HUDEP-2 (cell line): Measurements from ENCODE around the gene LARGE1.

Experiments
- DNase-seq, 76 experiments: peaks; one replicate each; lab custom pipeline; 2025; ENCODE audit not compliant: unreplicated experiment in 76 of 76; lab: John Stamatoyannopoulos, UW

Gene LARGE1

DNA sequence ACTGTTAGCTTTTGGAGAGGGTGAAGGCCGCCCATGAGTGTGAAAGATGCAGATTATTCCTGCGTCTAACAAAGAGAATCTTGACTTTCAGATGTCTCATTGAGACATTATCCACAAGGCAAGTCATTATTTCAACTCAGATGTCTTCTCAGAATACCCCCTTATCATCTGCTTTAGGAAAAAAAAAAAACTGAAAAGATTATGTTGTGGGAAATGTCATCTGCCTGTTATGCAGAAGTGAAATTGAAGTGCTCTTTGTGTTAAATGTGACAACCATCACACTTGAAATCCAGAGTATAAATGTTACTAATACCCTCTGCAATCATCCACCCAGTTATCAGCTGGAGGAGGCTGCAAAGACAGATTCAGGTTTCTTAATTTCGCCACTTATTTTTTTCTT is 239.6 kb downstream of the LARGE1 start:
- DNase-seq: no peak

DNA sequence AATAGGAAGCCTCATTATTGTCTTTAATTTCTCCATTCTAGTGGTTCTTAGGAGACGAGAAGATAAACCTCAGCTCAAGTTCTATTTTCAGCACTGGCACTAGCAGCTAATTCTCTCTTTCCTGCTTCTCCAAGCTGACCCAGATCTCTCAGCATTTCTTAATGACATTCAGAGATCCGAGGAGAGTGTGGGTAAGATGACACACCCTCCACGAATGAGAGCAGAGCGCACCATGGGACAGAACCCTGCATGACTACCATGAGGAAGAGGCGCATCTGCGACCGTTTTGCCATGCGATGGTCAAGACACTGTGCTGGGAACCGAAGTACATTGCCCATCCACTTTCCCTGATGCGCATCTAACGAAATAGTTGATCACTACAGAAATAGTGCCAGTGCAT is 241.8 kb downstream of the LARGE1 start:
- no peak for DNase-seq

DNA sequence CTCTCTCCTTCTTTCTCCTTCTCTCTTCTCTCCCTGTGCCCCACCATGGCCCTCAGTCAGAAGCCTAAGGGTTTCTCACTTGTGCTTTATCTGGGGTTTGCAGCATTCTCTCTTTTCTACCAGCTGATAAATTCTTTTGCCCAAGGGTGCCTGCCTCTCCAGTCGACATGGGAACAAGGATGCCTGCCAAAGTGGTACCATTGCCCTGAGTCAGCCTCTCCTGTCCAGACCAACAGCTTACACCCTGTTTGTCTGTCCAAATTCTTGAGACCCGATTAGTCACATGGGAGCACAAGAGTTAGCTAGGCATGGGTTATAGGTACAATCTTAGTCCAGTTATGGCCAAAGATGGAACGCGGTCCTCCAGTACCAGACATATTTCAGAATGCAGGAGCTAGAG is 242.7 kb downstream of the LARGE1 start:
- DNase-seq: no peak

DNA sequence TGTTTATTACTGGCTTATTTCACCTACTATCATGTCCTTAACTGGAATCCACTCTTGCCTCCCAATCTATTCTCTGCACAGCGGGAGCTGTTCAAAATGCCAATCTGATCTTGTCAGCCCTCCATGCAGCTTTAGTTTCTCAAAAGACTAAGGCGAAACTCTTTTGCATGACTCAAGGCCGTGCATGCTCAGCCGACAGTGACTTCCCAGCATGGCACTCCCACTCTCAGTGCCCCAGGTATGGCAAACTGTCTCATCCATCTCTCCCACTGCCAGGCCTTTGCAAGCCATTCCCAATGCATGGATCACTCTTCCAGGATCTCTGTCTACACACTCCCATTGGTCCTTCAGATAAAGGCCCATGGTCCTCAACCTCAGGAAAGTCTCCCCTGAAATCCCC is 245.9 kb downstream of the LARGE1 start:
- DNase-seq: no peak

DNA sequence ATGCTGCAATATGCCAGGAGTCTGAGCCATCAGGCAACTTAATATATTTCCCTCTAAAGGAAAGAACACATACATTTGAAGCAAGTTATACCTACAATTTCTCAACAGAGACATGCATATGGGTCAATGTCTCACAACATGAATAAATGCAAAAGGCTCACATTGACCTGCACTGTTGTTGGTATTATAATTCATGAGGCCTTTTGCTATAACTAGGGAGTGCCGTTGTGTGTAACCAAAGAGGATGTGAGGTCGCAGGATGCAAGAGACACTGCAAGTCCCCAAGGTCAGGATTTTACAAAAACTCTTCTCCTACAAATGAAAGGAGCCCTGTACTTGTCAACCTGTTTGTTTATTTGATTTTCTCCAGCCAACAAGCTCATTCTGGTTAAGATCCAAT is 250.5 kb downstream of the LARGE1 start:
- DNase-seq: no peak

DNA sequence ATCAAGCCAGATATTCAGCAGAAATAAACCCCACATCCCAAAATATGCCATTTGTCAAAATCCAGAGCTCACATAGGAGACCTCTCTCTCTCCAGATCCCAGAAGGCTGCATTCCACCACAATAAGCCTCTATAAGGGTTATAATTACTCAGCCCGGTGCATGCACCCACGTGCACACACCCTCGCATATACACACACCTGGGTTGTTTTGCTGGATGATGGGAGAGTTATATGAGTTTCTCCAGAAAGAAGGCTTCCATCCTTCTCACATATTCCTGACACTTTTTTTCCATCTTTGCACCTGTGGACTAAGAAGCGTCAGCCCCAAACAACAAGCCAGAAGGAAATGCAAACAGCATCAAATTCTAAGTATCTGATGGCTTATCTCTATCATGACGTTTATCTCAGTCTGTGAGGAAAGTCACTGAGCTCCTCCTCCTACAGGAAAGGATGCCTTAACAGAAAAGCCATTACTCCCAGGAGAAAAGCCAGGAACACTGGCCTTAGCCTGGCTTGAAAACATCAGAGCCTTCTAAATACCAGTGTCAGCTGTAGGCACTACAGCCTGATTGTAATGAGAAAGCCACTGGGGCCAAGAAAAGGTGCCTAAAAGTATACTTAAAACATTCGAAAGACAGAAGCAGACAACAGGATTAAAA is 253.2 kb downstream of the LARGE1 start:
- DNase-seq: no peak

DNA sequence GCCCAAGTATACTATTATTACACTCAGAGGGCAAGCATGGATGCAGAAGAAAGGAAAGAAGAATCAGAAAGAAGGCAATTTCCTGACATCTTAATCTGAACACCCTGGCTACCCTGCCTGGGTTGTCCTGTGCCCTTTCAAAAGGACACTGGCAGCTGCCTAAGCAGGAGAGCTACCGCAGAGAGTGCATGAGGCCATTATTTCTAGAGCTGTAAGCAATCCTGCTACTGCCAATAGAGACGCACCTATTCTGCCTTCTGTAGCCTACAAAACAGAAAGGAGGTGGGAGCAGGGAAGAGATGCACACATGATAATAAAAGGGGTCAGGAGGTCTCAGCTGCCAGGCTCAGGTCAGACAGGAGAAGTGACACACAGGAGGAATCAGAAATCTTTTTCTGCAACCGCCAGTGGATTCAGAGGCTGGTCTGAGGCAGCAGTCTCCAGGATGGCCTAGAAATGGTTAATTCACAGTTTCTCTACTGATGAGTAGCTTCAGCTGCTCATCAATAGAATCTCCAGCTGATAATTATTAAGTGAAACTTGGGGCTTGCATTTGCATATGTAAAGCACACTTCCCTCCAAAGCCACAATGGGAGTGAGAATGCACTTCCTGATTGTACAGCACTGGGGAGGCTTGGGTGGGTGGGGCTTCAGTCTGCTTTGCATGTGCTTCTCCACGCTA is 253.9 kb downstream of the LARGE1 start:
- no peak for DNase-seq

DNA sequence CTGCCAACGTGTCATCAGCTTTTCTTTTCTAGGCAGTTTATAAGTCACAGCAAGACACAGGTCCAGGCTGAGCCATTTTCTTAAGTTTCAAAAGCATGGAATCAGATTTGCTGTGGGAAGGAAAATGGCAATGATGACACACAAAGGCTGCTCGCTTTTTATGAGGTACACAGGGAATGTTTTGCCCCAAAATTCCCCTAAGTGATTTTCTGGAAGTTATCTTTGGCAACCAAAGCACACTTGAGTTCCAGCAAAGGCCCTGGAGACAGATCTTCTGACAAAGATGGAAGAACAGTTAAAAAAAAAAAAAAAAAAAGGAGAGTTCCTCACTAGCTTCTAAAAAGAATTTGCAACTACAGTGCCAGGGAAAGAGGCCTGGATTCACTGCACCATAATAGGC is 260.8 kb downstream of the LARGE1 start:
- no peak for DNase-seq

DNA sequence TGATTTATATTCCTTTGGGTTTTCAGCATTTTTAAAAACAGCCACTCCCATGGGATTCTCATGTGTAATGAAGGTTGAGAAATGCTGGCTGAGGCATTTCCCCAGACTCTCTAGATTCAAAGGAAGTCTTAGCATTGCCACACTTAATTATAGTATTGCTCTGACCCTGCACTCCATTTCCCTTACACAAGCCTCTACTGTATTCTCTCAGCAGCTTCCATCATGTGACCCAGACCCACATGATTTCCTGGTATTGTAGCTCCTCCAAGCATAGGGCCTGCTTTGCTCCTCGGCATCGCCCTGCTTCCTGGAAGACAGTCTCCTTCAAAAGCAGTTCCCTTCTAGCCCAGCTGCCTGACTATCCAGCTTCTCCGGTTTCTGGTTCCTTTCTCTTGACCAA is 261.5 kb downstream of the LARGE1 start:
- no peak for DNase-seq

DNA sequence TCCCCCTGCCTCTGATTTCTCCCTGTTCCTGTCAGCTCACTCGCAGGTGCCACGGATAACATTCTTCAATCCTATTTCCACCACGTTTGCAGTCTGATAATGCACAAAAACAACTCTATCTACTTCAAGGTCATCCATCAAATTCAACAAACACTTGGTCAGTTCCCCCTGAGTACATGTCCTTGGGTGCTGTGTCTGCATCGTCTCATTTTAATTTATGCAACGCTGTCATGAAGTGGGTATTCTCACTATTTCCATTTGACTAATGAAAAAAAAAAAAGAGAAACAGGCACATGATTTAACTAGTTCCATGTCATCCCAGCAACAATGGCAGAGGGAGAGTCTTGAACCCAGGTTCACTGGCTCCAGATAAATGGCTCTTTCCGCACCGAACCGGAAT is 262.6 kb downstream of the LARGE1 start:
- no peak for DNase-seq

DNA sequence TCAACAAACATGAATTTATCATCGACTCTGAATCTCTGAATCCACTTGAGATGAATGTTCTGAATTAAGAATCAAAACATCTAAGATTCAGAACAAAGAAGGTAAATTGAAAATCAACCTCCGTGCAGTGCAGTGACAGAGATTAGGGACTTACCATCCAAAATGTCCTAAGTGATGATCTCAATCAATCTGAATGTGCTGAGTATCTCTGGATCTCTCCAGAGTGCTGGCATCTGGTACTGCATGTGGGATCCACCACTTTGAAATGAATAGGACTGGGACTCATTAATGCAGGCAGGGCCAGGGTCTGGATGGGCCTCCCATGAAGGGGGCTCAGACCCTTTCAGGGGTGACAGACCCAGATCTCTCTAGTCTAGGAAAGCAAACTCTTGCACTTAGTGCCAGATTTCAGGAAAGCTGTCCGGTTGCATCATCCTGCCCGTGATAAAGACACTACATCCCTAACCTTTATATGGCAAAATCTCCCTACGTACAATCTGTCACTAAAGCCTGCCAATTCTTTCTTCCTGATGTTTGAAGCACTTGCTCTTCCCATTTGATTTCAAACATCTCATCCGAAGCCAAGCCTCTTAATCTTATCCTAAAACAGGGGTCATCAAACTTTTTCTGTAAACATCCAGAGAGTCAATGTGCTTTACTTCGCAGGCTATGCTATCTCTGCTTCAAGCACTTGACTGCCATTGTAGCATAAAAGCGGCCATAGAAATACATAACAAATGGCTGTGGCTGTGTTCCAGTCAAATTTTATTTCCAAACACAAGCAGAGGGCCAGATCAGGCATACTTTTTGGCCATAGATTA is 263.3 kb downstream of the LARGE1 start:
- DNase-seq: no peak

DNA sequence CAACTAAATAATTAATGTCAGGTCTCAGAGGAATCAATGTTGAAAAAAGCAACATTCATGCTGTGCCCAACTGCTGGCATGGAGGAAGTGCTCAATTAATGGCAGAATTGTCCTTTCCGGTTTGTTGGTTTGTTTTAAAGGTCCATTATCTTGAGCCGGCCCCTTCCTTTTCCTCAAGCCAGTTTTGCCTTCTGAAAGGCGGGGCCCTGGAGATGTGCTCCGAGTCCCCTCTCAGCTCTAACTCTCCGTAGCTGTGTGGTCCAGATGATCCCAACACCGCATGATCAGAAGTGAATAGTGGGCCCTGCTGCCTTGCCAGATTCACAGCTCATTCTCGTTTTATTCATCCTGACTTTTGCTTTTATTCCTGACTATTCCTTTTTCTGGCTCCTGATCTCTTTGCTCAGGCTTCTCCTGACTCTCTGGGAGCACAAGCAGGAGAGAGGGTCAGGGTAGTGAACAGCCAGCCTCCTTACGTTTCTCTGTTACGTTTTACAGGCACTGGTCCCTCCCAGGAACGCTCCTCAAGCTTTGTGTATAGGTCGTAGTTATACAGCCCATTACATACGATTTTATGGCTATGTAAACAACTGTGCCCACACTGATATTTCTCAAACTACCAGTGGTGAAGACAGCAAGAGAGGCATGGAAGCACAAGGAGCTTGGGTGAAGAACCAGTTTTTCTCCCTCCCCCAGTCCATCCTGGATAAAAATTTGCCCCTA is 265.9 kb downstream of the LARGE1 start:
- no peak for DNase-seq

DNA sequence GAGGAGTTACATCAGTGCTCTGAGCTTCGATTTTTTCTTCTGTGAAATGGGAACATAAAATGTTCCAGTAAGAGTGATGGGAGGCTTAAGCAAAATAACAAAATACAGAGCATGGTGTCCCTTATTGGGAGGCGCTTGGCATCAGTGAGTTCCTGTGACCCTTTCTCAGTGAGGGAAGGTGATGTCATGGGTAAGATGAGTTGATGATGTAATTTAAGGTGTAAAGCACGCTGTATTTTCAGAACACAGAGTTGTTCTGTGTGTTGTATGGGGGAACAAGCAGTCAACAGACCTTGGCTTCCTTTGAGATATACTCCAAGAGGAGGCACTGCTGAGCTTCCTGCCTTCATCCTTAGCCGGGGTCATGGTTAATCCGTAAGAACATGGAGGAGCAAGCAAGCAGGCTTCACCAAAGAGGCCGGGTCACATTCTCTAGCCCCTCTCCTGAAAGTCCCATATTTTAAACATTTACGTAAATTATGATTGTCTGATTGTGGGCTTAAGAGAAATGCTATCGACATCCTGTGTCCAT is 266.7 kb downstream of the LARGE1 start:
- no peak for DNase-seq

DNA sequence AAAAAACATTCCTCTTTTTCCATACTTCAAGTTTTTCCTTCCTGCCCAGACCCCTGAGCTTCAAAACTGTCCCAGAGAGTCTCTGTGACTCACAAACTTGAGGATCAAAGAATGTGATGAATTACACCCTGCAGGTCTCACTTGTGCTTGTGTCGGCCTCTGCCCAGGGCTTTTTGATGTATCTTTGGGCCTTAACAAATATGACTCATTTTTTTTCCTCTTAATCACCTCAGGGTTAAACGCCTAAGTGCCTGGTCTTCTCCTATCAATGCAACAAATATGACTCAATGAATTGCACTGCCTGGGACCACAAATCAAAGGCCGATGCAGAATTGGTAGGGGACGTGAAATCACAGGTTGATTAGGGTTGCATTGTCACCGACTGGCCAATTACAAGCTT is 267.7 kb downstream of the LARGE1 start:
- no peak for DNase-seq

DNA sequence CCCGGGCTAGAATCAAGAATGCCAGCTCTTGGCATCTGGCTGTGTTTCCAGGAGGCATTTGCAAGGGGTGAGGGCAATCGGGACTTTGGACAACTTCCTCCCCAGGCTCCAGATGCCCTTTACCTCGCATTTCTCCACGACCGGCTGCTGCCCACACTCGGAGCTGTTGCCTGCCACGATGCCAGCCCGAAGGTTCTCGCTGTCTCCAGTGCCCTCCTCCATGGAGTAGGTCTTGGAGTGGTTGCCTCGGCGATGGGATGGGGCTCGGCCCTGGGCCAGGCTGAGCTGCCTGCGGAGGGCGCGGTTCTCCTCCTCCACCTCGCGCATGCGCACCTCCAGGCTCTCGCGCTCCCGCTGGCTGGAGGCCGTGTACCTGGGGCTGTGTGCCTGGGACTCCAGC is 270.0 kb downstream of the LARGE1 start:
- no peak for DNase-seq

DNA sequence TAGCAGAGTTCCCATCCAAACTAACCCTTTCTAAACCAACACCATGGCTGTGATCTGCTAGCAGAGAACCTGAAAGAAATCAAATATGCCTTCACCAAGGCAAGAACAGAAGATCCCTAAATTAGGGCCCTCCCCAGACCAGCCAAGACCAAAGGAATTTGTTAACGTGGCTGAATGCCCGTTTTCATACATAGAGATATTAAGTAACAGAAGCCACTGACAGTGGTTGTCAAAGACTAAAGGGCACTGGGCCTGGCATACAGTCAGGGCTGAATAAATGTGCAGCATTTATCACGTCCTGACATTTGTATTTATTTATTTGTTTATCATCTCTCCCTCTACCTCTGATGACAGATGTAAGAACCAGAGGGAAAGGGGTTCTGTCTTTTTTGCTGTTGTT is 271.8 kb downstream of the LARGE1 start:
- no peak for DNase-seq

DNA sequence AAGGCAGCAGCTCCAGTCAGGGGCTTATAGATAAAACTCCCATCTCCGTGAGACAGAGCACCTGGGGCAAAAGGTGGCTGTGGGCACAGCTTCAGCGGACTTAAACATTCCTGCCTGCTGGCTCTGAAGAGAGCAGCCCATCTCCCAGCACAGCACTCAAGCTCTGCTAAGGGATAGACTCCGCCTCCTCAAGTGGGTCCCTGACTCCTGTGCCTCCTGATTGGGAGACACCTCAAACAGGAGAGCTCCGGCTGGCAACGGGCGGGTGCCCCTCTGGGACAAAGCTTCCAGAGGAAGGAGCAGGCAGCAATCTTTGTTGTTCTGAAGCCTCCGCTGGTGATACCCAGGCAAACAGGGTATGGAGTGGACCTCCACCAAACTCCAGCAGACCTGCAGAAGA is 279.4 kb downstream of the LARGE1 start:
- DNase-seq: no peak

DNA sequence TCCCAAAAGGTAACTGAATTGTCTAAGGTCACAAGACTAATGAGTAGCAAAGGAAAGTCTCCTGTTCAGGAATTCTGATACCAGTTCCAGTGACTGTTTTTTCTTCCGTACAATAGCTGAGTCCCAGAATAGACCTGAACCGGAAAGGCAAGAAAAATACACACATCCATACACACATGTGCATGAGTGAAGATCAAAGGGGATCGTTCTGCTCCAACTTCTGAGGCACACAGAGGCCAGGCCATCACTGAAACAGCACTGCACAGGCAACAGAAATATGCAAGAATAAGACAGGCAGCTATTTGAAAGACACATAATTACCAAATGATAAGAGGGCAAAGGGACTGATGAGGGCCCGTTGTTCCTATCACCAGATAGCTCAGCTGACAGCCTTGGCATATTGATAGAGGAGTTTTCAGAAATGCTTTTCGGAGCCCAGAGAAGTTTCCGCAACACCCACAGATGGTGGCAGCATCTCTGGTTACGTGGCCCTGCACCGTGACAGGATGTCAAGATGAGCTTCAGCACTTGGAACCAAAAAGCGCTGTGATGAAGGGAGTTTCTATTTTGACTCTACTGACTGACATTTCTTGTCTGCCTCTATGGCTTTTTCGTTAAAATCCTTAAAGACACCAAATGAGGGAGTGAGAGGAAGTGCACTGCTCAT is 280.6 kb downstream of the LARGE1 start:
- no peak for DNase-seq

DNA sequence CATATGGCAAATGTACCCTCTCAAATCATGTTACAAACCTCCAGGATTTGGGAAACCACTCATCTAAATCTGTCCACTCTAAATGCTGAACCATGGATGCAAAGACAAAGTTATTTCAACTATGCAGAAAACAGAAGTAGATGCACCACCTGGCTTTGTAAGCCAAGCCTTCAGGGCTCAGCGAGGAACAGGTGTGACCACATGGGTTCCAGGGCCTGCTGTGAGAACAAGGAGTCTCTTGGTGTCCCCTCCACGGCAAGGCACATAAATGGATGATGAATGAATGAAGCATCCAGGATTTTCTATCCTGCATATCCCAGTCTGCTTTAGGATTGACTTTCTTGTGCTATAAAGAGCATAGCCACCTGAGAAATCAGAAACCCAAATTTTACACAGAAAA is 284.5 kb downstream of the LARGE1 start:
- DNase-seq: no peak

DNA sequence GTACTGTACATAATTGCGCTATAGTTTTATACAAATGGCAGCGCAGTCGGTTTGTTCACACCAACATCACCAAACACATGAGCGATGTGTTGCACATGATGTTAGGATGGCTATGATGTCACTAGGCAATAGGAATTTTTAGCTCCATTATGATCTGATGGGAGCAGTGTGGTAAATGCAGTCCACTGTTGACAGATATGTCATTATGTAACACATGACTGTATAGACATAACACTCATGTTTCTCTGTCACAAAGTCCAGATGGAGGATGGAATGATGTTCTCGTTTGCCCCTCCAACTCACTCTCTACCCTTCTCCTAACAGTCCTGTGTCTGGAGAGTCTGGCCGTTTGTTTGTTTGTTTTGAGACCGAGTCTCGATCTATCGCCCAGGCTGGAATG is 288.5 kb downstream of the LARGE1 start:
- DNase-seq: no peak

DNA sequence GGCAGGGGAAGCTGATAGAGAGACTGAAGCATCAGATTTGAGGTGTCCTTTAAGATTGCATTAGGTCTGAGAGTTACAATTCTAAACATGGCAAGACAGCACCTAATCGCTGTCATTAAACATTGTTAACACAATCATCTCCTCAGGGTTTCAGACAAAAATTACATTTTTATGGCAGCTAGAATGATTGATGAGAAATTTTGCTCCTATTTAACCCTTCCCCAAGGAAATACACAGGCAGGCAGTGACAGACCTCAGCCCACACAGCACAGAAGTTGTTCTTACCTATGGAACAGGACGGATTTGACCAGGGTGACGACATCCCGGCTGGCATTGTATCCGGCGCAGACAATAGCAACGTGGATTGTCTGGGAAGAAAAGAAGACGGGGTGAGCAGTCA is 294.3 kb downstream of the LARGE1 start:
- no peak for DNase-seq
